GM12872 (cell line): ENCODE measurements around the gene FAF1.
A peak's percentile ranks its signal among the peaks of the same experiment; 100 is the strongest.

Source experiments
- TF ChIP-seq, protein P1 (sequence below): IDR thresholded peaks from 3 replicates; pipeline ENCODE4 v1.5.1; 2011; ENCODE audit warnings: low read depth, mild to moderate bottlenecking, low read length, moderate library complexity; ENCODE audit not compliant: insufficient read depth

The FAF1 gene

DNA sequence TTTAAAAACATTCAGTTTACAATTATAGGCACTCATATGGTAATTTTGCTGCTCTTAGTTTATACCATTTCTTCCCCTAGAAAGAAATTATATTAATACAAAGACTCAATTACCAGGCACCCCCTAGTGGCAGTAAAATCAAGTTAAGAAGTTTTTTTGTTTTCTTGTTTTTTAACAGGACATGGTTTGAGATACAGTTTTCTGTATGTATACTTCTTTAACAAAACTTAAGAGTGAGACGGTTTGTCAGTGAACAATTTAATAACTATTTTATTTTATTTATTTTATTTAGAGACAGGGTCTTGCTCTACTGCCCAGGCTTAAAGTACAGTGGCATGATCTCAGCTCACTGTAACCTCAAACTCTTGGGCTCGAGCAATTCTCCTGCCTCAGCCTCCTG, 224.6 kb downstream of the FAF1 start:
- TF ChIP-seq, protein P1, sequence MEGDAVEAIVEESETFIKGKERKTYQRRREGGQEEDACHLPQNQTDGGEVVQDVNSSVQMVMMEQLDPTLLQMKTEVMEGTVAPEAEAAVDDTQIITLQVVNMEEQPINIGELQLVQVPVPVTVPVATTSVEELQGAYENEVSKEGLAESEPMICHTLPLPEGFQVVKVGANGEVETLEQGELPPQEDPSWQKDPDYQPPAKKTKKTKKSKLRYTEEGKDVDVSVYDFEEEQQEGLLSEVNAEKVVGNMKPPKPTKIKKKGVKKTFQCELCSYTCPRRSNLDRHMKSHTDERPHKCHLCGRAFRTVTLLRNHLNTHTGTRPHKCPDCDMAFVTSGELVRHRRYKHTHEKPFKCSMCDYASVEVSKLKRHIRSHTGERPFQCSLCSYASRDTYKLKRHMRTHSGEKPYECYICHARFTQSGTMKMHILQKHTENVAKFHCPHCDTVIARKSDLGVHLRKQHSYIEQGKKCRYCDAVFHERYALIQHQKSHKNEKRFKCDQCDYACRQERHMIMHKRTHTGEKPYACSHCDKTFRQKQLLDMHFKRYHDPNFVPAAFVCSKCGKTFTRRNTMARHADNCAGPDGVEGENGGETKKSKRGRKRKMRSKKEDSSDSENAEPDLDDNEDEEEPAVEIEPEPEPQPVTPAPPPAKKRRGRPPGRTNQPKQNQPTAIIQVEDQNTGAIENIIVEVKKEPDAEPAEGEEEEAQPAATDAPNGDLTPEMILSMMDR, result peak; percentile 25; the same call in 1 of the 3 replicates

DNA sequence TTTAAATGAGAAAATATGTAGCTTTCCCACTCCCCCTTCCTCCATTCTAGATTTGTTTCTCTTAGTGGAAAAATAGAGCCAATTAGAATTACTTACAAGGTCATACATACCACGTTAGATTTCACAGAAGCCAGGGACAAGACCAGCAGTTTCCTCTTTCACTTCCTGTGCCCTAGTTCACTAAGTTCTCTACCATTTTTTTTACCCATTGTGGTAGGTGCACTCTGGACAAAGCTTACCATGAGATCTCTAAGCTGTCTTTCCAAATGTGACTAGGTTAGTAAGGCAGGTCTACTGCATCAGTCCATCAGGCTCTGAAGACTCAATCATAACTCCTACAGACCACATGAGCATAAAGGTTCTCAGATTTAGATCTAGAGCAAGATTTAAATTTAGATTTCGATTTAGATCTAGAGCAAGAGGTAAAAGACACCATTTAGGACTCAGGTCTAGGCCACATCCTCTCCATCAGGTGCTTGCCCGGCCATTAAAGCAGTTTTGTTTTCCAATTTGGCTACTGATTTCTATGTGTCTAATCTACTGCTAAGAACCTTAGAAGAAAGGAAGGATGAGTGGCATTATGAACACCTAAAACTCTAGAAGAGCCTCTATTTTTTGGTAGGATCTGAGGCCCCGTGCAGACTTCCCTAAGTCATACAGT, 235.3 kb downstream of the FAF1 start:
- TF ChIP-seq, protein P1, result no peak

DNA sequence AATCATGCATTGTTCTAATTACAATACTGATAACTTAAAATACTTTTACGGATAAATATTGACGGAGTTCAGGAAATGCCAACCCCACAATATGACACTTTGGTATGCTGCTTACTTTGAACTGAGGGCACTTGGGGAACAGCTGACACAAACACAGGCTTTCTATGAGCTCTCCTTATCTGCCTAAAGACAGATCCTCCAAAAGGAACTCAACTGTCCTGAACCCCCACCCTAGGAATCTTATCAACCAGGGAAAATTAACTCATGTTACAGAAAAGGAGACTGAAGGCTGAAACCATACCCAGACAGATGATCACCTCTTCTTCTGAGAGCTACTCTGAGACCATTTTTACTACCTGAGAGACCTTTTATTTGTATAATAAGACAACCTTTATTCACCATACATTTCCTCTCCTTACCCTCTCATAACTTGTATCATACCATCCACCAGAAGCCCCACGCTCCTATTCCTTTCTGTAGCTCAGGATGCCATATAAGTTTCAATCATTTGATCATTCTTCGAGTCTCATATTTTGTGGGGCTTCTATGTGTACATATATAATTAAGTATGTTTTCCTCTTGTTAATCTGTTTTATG, 239.5 kb downstream of the FAF1 start:
- TF ChIP-seq, protein P1, result no peak

DNA sequence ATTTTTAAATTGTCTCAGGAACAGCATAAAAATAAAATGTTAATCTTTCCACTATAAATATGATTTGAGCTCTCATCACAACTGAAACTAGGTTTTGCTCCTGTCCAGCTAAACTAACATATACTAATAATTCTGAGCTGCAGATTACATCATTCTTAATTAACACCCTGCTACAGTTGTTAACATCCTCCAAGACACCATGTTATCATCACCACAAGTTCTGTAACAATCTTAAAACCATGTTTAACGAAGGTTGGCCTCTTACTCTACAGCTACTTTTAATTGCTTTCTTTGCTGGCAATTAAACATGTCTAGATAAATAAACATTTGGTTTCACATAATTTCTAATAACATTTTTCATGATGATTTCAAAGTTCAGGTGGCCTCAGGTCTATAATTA, 240.9 kb downstream of the FAF1 start:
- TF ChIP-seq, protein P1, result no peak

DNA sequence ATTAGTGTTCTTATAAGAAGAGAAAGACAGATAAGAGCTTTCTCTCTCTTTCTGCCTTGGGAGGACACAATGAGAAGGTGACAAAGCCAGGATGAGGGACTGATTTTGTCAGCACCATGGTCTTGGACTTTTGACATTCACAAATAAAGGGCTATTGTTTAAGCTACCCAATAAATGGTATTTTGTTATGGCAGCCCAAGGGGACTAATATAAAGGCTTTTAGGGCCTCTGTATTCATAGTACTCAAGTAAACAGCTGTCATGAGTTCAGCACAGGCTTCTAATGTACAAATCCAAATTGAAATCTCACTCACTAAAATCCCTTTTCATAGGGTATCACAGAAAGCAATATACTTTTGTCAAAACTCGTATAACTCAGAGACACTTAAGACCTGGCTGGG, 242.7 kb downstream of the FAF1 start:
- TF ChIP-seq, protein P1, result no peak

DNA sequence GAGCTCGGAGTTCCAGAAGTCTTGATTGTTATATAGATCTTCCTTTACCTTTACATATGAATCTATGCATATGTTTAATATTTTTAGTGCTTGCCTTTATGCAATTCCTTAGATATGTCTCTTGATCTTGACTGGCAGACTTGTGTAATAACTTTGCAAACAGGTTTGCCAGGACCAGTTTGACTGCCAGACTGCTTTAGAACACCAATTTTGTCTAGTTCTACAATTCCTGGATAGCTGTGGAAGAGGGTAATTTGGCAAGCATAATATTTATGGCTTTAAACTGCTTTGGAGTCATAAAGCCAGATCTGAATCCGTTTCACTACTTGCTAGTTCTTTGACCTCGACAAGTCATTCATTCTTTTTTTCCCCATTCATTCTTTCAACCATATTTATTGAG, 250.0 kb downstream of the FAF1 start:
- TF ChIP-seq, protein P1, result no peak

DNA sequence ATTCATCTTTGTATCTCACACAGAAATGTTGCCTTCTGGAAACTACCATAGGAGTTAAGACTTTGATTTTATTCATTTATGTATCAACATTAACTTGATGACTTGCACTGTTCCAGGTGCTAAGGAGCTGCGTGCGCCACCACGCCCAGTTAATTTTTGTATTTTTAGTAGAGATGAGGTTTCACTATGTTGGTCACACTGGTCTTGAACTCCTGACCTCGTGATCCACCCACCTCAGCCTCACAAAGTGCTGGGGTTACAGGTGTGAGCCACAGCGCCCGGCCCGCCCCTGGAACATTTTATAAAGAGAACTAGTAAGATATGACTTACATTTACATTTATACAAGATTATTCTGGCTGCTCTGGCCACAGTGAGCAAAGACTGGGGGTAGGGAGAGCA, 252.2 kb downstream of the FAF1 start:
- TF ChIP-seq, protein P1, result no peak
